ENCODE data around the gene DGCR8.

GRCh38 chr22:20063271-20064139, 16.5 kb upstream of the DGCR8 start:
- TF ChIP-seq, protein P1, sequence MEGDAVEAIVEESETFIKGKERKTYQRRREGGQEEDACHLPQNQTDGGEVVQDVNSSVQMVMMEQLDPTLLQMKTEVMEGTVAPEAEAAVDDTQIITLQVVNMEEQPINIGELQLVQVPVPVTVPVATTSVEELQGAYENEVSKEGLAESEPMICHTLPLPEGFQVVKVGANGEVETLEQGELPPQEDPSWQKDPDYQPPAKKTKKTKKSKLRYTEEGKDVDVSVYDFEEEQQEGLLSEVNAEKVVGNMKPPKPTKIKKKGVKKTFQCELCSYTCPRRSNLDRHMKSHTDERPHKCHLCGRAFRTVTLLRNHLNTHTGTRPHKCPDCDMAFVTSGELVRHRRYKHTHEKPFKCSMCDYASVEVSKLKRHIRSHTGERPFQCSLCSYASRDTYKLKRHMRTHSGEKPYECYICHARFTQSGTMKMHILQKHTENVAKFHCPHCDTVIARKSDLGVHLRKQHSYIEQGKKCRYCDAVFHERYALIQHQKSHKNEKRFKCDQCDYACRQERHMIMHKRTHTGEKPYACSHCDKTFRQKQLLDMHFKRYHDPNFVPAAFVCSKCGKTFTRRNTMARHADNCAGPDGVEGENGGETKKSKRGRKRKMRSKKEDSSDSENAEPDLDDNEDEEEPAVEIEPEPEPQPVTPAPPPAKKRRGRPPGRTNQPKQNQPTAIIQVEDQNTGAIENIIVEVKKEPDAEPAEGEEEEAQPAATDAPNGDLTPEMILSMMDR (IDR thresholded peaks at IDR 0.05), result no peak
- TF ChIP-seq POLR2A (IDR thresholded peaks at IDR 0.05), result no peak

Data from right lobe of liver (tissue), 4 donors.